Gastroesophageal sphincter (tissue), 3 donors: Measurements from ENCODE around the gene PCBP4.

ENCODE experiments used
- EP300 ChIP-seq: sonication (generic); formaldehyde crosslinking; IDR thresholded peaks from one replicate; pipeline ENCODE4 v1.6.1; 2017; ENCODE audit warnings: antibody characterized with exemption, mild to moderate bottlenecking
- POLR2A ChIP-seq, 2 donors: fragments of 450-650 bp; IDR thresholded peaks; one replicate each; pipeline ENCODE4 v1.6.1; 2017; ENCODE audit warnings: antibody characterized with exemption in 2 of 2, mild to moderate bottlenecking in 2 of 2, moderate library complexity in 1 of 2
- TF ChIP-seq, protein P1 (sequence below), 4 experiments: fragments of 200-600 bp in 2 of 4; fragments of 450-650 bp in 2 of 4; sonication (generic) in 1 of 4; IDR thresholded peaks; one replicate each; pipeline ENCODE4 v1.5.1; 2017 to 2019; ENCODE audit warnings: antibody characterized with exemption in 4 of 4, mild to moderate bottlenecking in 2 of 4, moderate library complexity in 2 of 4

DNA sequence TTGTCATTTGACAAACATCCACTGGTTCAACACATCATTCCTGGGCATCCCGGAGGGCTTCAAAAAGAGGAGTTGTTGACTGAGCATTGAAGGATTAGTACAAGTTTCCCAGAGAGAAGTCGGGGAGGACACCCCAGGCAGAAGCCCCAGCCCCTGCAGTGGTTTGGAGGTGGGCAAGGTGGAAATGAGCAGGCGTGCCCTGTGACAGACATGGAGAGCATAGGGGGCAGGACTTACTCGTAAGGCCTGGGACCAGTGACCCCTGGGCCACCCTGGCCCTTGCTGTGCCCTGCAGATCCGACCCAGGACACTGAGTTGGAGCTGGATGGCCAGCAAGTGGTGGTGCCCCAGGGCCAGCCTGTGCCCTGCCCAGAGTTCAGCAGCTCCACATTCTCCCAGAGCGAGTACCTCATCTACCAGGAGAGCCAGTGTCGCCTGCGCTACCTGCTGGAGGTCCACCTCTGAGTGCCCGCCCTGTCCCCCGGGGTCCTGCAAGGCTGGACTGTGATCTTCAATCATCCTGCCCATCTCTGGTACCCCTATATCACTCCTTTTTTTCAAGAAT lies 19.2 kb downstream of the PCBP4 start:
- TF ChIP-seq POLR2A (IDR thresholded peaks at IDR 0.05) (no peak), EP300 (no peak)
- TF ChIP-seq, protein P1, sequence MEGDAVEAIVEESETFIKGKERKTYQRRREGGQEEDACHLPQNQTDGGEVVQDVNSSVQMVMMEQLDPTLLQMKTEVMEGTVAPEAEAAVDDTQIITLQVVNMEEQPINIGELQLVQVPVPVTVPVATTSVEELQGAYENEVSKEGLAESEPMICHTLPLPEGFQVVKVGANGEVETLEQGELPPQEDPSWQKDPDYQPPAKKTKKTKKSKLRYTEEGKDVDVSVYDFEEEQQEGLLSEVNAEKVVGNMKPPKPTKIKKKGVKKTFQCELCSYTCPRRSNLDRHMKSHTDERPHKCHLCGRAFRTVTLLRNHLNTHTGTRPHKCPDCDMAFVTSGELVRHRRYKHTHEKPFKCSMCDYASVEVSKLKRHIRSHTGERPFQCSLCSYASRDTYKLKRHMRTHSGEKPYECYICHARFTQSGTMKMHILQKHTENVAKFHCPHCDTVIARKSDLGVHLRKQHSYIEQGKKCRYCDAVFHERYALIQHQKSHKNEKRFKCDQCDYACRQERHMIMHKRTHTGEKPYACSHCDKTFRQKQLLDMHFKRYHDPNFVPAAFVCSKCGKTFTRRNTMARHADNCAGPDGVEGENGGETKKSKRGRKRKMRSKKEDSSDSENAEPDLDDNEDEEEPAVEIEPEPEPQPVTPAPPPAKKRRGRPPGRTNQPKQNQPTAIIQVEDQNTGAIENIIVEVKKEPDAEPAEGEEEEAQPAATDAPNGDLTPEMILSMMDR (IDR thresholded peaks at IDR 0.05) = no peak
